ENCODE data around the gene OTOS.

OTOS gene

GRCh38 chr2:240166191-240166590 lies 25.7 kb upstream of the OTOS start:
- H3K27me3 ChIP-seq (ENCODE audit: control insufficient read depth, insufficient read depth, low read length) = no peaks in the 10 kb centered on the region
- no peak for TF ChIP-seq CTCF (IDR thresholded peaks at IDR 0.05)

GRCh38 chr2:240165661-240166060 lies 25.2 kb upstream of the OTOS start:
- no peak overlapping the region for H3K27ac ChIP-seq
- H3K9ac ChIP-seq = no peak overlapping the region
- no peaks in the 10 kb centered on the region for H3K36me3 ChIP-seq (ENCODE audit: control insufficient read depth, insufficient read depth, low read length)
- H3K27me3 ChIP-seq (ENCODE audit: control insufficient read depth, insufficient read depth, low read length) = no peaks in the 10 kb centered on the region
- no peak overlapping the region for H2AFZ ChIP-seq
- no peaks in the 10 kb centered on the region for H3K79me2 ChIP-seq
- H3K4me2 ChIP-seq (ENCODE audit: low read length) = no peak overlapping the region
- no peaks in the 10 kb centered on the region for H3K4me1 ChIP-seq
- H3K4me3 ChIP-seq (ENCODE audit: low read depth, low read length) = no peak overlapping the region
- TF ChIP-seq CTCF (IDR thresholded peaks at IDR 0.05) = no peak
- H3K9me3 ChIP-seq (ENCODE audit: control insufficient read depth, low read length) = no peaks in the 10 kb centered on the region

More at GRCh38 chr2:240166191-240166590, 25.7 kb upstream of the OTOS start:
- no peaks in the 10 kb centered on the region for H3K79me2 ChIP-seq
- no peak overlapping the region for H2AFZ ChIP-seq
- H3K27ac ChIP-seq = no peak overlapping the region
- no peak overlapping the region for H3K9ac ChIP-seq
- no peaks in the 10 kb centered on the region for H3K36me3 ChIP-seq (ENCODE audit: control insufficient read depth, insufficient read depth, low read length)
- no peaks in the 10 kb centered on the region for H3K9me3 ChIP-seq (ENCODE audit: control insufficient read depth, low read length)
- no peak overlapping the region for H3K4me2 ChIP-seq (ENCODE audit: low read length)
- no peaks in the 10 kb centered on the region for H3K4me1 ChIP-seq
- H3K4me3 ChIP-seq (ENCODE audit: low read depth, low read length) = no peak overlapping the region

GRCh38 chr2:240165034-240165433 lies 24.6 kb upstream of the OTOS start:
- Histone ChIP-seq H3K36me3 (ENCODE audit: control insufficient read depth, insufficient read depth, low read length) (no peaks in the 10 kb centered on the region), H3K9me3 (ENCODE audit: control insufficient read depth, low read length) (no peaks in the 10 kb centered on the region), H3K27me3 (ENCODE audit: control insufficient read depth, insufficient read depth, low read length) (no peaks in the 10 kb centered on the region), H3K4me2 (ENCODE audit: low read length) (no peak overlapping the region), H2AFZ (no peak overlapping the region), H3K4me3 (ENCODE audit: low read depth, low read length) (no peak overlapping the region), H3K9ac (no peak overlapping the region), H3K4me1 (no peaks in the 10 kb centered on the region), H3K79me2 (no peaks in the 10 kb centered on the region), H3K27ac (no peak overlapping the region)
- no peak for TF ChIP-seq CTCF (IDR thresholded peaks at IDR 0.05)

DNA sequence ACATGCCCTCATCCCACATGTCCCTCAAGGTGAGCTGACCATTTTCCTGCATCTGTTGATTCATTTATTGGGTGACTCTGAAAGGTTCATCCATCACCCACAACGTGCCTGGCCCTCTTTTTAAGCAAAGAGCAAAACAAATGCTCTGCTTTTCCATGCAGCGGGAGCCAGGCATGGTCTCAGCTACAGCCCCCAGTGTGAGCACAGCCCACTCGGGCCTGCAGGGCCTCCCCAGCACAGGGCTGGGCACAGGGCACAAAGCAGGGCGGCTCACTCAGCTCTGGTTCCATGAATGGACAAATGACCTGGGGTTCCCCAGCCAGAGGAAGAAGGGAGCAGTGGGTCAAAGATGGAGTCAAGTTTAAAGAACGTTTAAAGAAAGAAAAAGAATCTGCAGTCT lies 24.1 kb upstream of the OTOS start:
- H3K27me3 ChIP-seq (ENCODE audit: control insufficient read depth, insufficient read depth, low read length) = no peaks in the 10 kb centered on the region
- no peak overlapping the region for H3K27ac ChIP-seq
- TF ChIP-seq CTCF (IDR thresholded peaks at IDR 0.05) = no peak

GRCh38 chr2:240163844-240164574 lies 23.6 kb upstream of the OTOS start:
- H2AFZ ChIP-seq = no peak overlapping the region
- TF ChIP-seq CTCF (IDR thresholded peaks at IDR 0.05) = no peak

More for the DNA sequence above, 24.1 kb upstream of the OTOS start:
- no peaks in the 10 kb centered on the region for H3K4me1 ChIP-seq
- H3K9ac ChIP-seq = no peak overlapping the region
- no peak overlapping the region for H3K4me2 ChIP-seq (ENCODE audit: low read length)
- no peak overlapping the region for H3K4me3 ChIP-seq (ENCODE audit: low read depth, low read length)
- no peaks in the 10 kb centered on the region for H3K36me3 ChIP-seq (ENCODE audit: control insufficient read depth, insufficient read depth, low read length)
- H3K9me3 ChIP-seq (ENCODE audit: control insufficient read depth, low read length) = no peaks in the 10 kb centered on the region
- no peaks in the 10 kb centered on the region for H3K79me2 ChIP-seq
- no peak overlapping the region for H2AFZ ChIP-seq

More at GRCh38 chr2:240163844-240164574, 23.6 kb upstream of the OTOS start:
- no peak overlapping the region for H3K9ac ChIP-seq
- no peak overlapping the region for H3K4me2 ChIP-seq (ENCODE audit: low read length)
- no peak overlapping the region for H3K4me3 ChIP-seq (ENCODE audit: low read depth, low read length)
- no peaks in the 10 kb centered on the region for H3K79me2 ChIP-seq
- no peaks in the 10 kb centered on the region for H3K9me3 ChIP-seq (ENCODE audit: control insufficient read depth, low read length)
- H3K27ac ChIP-seq = no peak overlapping the region
- no peaks in the 10 kb centered on the region for H3K4me1 ChIP-seq
- no peaks in the 10 kb centered on the region for H3K27me3 ChIP-seq (ENCODE audit: control insufficient read depth, insufficient read depth, low read length)
- H3K36me3 ChIP-seq (ENCODE audit: control insufficient read depth, insufficient read depth, low read length) = no peaks in the 10 kb centered on the region
